Subcutaneous adipose tissue (tissue), 4 donors: ENCODE results near the gene WIPF2. TPM values are rescaled to one million over a fixed set of nuclear protein-coding genes. Genes with fewer than 3 reads are reported as not detected.

ENCODE experiments used
- total RNA-seq, 4 donors: library from RNA; depleted of rRNA; stranded (reverse); fragments of >200 nt; gene quantifications; one replicate each; pipeline ENCODE4 v1.1.0, GENCODE V29; 2016
- TF ChIP-seq, protein P1 (sequence below): fragments of 450-650 bp; IDR thresholded peaks from one replicate; pipeline ENCODE4 v1.5.1; 2016; ENCODE audit warnings: low read depth, mild to moderate bottlenecking, control low read depth, antibody characterized with exemption, moderate library complexity

The WIPF2 gene
- total RNA-seq, 4 donors from 2014 or later: 8.1 to 10.2 (median 9.7) TPM

DNA sequence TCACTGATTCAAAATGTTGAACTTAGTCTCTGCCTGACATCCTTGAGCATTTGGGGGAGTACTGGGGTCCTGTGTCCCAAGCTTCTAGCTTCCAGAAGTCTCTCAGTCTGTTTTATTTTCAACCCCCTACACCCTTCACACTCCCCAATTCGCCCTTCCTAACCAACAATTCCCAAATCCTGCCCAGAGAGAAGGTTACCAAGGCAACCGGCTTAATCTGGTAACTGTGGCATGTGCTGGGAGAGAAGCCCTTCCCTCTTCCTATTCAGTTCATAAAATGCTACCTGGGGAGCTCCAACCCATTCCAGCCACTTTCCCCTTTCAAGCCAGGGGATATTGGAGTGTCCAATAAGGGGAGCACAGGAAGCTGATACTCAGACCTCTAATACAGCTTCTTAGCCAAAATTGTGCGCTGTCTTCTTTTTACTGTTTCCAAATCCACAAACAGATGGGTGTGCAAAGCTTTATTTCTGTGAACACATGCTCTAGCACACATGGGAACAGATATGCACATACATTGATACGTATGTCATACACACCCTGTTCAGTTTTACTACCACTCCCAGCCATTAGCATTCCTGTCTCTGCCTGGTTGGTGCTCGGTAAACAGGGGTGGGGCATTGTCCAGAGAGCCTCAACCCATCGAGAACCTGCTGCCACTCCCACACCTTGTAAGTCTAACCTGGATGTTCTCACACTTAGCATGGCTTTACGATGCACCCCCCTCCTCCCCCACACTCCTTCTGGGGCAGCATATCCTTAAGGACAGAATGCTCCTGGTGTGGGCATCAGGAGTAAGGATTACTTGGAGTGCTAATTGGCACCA lies 43.0 kb upstream of the WIPF2 start:
- TF ChIP-seq, protein P1, sequence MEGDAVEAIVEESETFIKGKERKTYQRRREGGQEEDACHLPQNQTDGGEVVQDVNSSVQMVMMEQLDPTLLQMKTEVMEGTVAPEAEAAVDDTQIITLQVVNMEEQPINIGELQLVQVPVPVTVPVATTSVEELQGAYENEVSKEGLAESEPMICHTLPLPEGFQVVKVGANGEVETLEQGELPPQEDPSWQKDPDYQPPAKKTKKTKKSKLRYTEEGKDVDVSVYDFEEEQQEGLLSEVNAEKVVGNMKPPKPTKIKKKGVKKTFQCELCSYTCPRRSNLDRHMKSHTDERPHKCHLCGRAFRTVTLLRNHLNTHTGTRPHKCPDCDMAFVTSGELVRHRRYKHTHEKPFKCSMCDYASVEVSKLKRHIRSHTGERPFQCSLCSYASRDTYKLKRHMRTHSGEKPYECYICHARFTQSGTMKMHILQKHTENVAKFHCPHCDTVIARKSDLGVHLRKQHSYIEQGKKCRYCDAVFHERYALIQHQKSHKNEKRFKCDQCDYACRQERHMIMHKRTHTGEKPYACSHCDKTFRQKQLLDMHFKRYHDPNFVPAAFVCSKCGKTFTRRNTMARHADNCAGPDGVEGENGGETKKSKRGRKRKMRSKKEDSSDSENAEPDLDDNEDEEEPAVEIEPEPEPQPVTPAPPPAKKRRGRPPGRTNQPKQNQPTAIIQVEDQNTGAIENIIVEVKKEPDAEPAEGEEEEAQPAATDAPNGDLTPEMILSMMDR: no peak

DNA sequence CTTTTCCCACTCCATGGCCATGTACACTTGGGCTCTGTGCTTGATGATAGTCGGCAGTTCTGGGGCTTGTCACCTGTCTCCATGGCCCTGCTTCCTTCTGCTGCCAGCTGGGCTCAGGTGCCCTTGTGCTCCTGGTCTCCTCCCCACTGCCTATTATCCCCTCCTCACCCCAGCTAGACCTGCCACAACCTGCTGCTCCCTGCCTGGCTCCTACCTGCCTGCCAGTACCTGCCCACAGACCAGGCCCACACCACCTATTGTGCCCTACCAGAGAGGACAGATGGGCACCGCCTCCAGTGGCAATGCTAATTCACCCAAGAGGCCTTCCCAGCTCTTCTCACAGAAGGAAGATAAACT lies 42.4 kb upstream of the WIPF2 start:
- TF ChIP-seq, protein P1: no peak

DNA sequence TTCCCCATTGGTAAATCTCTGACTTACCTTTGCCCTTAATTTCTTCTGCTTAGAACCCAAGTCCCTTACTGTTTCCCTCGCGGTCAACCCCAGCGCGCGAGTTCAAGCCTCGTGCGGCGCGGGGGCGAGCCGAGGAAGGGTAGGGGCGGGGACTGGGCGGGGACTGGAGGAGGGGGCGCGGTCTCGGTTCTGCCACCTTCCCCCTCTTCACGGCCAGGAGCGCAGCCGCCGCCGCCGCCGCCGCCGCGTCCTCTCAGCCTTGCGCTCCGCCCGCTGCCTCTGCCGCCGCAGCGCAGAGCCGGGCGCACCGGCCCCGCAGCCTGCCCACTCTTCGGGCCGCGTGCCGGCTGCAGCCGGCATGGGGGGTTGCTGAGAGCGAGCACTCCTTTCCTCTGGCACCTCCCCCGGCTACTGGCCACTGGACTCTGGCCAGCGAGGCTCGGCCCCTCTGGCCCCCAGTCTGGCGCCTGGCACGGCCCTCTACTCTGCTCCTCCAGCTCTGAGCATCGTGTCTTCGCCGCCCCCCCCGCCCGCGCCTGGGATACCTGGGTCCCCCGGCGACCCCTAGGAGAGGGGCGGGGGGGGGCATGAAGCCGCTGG lies 41.7 kb upstream of the WIPF2 start, which contains the start of gene RAPGEFL1:
Gene RAPGEFL1 (plus strand): TSS at position 196 of the 600 bp plus-strand sequence. CDS start 392 bp downstream, at position 588.
- TF ChIP-seq, protein P1: no peak

DNA sequence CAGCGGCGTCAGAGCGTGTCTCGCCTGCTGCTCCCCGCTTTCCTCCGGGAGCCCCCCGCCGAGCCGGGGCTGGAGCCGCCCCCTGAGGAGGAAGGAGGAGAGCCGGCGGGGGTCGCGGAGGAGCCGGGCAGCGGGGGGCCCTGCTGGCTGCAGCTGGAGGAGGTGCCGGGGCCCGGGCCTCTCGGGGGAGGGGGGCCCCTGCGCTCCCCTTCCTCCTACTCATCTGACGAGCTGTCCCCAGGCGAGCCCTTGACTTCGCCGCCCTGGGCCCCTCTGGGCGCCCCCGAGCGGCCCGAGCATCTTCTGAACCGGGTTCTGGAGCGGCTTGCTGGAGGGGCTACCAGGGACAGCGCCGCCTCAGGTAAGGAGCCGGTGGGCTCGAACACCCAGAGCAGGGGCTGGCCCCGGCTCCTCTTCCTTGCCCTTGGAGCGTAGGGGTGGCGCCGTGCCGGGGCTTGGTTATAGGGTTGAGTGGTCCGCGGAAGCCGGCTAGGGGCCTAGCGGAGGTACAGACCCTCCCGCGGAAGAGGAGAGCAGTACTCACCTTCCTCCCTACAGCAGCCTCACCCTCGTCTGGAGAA lies 41.0 kb upstream of the WIPF2 start:
- TF ChIP-seq, protein P1: no peak

DNA sequence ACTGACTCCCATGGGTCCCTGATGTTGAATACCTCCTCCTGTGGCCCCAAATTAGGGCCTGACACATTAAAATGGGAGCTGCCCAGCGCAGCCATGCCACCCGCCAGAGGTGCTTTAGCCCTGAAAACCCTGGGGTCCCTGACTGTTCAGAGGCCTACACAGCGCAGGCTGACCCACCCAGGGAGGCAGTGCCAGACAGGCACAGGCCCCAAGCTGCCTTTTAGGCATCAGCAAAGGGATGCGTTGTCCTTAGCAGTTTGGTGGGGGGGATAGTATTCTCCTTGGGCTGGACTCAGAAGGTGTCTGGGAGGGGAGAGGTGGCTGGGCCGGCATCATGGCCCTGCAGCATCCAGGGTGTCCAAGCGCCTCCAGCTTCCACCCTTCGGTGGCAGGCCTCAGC lies 40.4 kb upstream of the WIPF2 start:
- TF ChIP-seq, protein P1: no peak

GRCh38 chr17:40179923-40180659 lies 39.0 kb upstream of the WIPF2 start:
- TF ChIP-seq, protein P1: no peak
